Osteoblast (primary cell): ENCODE data around the gene ETNK1. TPM values are rescaled to one million over a fixed set of nuclear protein-coding genes. Genes with fewer than 3 reads are reported as not detected.
"Not testable (repeated sequence)": the region's sequence is repeated elsewhere in the genome, so short reads cannot be mapped to it uniquely, and the experiment has no call there.

ENCODE experiments used
- DNase-seq: peaks from one replicate; pipeline ENCODE4 v3.0.0; 2011; ENCODE audit warnings: low spot score, mixed read lengths; ENCODE audit not compliant: insufficient read length; ENCODE audit errors: missing footprints
- H2AFZ ChIP-seq: 2 replicates; pipeline ENCODE4 v1.6.0; 2011; ENCODE audit warnings: mild to moderate bottlenecking, low read length
- H3K27ac ChIP-seq: 2 replicates; pipeline ENCODE4 v1.5.1; 2011; ENCODE audit warnings: mild to moderate bottlenecking, low read depth, low read length, moderate library complexity
- H3K27me3 ChIP-seq: 2 replicates; pipeline ENCODE4 v1.6.0; 2012; ENCODE audit warnings: mild to moderate bottlenecking, control low read depth, inconsistent platforms, low read length, moderate library complexity; ENCODE audit not compliant: insufficient read depth
- H3K36me3 ChIP-seq: 2 replicates; pipeline ENCODE4 v1.5.1; 2011; ENCODE audit warnings: mild to moderate bottlenecking, low read length, control low read depth, moderate library complexity; ENCODE audit not compliant: insufficient read depth
- H3K4me1 ChIP-seq: 2 replicates; pipeline ENCODE4 v1.5.1; 2011; ENCODE audit warnings: mild to moderate bottlenecking, low read length, control low read depth, moderate library complexity; ENCODE audit not compliant: insufficient read depth
- H3K4me2 ChIP-seq: 2 replicates; pipeline ENCODE4 v1.6.0; 2011; ENCODE audit warnings: mild to moderate bottlenecking, low read length; ENCODE audit not compliant: insufficient read depth
- H3K4me3 ChIP-seq: fragments of 200-600 bp; sonication (generic); 3 replicates; pipeline ENCODE4 v1.5.1; 2012; ENCODE audit warnings: mild to moderate bottlenecking, low read length, inconsistent platforms; ENCODE audit not compliant: insufficient read depth
- H3K79me2 ChIP-seq: 2 replicates; pipeline ENCODE4 v1.6.0; 2012; ENCODE audit warnings: mild to moderate bottlenecking, low read length, control low read depth, inconsistent platforms; ENCODE audit not compliant: insufficient read depth
- H3K9me3 ChIP-seq: 2 replicates; pipeline ENCODE4 v1.5.1; 2011; ENCODE audit warnings: low read depth, low read length, control low read depth
- H4K20me1 ChIP-seq: 2 replicates; pipeline ENCODE4 v1.6.0; 2012; ENCODE audit warnings: mild to moderate bottlenecking, low read length, control low read depth; ENCODE audit not compliant: insufficient read depth
- total RNA-seq: library from RNA; depleted of rRNA; stranded (reverse); fragments of >200 nt; gene quantifications from 2 replicates; pipeline ENCODE4 v1.2.3, GENCODE V29; 2012
- TF ChIP-seq, protein P1 (sequence below): IDR thresholded peaks from 2 replicates; pipeline ENCODE4 v1.5.1; 2011; ENCODE audit warnings: mild to moderate bottlenecking, low read depth, low read length, moderate library complexity; ENCODE audit errors: extremely low read depth

ETNK1 gene
- total RNA-seq, 1 donor: 43.4 TPM

DNA sequence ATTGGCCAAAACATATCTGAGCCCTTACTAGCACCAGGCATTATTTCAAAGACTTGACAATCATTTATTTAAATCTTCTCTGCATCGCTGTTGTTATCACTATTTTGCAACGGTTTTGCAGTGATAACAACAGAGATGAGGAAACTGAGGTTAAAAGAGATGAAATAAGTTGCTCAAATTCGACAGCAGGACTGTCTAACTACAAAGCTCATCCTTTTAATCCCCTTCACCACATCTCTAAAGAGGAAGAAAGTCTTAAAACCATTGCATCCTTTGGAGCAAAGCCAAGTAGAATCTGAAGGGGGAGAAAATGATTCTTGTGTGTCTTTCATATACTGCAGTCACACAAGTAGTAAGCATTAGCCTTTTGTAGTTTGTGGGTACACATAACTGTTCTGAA is 14.8 kb upstream of the ETNK1 start:
- Histone ChIP-seq H3K27ac (no peak overlapping the region), H4K20me1 (no peaks in the 10 kb centered on the region), H3K4me1 (no peaks in the 10 kb centered on the region), H3K4me3 (no peak overlapping the region), H3K4me2 (no peak overlapping the region), H3K36me3 (no peaks in the 10 kb centered on the region), H3K9me3 (no peaks in the 10 kb centered on the region), H3K27me3 (no peaks in the 10 kb centered on the region), H2AFZ (no peak overlapping the region), H3K79me2 (no peaks in the 10 kb centered on the region)
- no peak for DNase-seq
- TF ChIP-seq, protein P1, sequence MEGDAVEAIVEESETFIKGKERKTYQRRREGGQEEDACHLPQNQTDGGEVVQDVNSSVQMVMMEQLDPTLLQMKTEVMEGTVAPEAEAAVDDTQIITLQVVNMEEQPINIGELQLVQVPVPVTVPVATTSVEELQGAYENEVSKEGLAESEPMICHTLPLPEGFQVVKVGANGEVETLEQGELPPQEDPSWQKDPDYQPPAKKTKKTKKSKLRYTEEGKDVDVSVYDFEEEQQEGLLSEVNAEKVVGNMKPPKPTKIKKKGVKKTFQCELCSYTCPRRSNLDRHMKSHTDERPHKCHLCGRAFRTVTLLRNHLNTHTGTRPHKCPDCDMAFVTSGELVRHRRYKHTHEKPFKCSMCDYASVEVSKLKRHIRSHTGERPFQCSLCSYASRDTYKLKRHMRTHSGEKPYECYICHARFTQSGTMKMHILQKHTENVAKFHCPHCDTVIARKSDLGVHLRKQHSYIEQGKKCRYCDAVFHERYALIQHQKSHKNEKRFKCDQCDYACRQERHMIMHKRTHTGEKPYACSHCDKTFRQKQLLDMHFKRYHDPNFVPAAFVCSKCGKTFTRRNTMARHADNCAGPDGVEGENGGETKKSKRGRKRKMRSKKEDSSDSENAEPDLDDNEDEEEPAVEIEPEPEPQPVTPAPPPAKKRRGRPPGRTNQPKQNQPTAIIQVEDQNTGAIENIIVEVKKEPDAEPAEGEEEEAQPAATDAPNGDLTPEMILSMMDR: no peak

DNA sequence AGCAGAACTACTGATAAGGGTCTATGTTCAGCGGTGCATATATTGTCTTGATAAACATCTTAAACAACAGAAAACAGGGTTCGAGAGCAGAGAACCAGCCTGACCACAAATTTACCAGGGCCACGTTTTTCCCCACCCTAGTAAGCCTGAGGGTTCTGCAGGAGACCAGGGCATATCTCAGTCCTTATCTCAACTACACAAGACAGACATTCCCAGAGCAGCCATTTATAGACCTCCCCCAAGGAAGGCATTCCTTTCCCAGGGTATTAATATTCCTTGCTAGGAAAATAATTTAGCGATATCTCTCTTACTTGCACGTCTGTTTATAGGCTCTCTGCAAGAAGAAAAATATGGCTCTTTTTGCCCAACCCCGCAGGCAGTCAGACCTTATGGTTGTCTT is 12.1 kb upstream of the ETNK1 start:
- H2AFZ ChIP-seq, H3K27ac ChIP-seq, H3K4me3 ChIP-seq, H3K4me1 ChIP-seq, DNase-seq, H3K9me3 ChIP-seq, H3K27me3 ChIP-seq, H3K79me2 ChIP-seq, H3K4me2 ChIP-seq, H3K36me3 ChIP-seq, H4K20me1 ChIP-seq: not testable (repeated sequence)

DNA sequence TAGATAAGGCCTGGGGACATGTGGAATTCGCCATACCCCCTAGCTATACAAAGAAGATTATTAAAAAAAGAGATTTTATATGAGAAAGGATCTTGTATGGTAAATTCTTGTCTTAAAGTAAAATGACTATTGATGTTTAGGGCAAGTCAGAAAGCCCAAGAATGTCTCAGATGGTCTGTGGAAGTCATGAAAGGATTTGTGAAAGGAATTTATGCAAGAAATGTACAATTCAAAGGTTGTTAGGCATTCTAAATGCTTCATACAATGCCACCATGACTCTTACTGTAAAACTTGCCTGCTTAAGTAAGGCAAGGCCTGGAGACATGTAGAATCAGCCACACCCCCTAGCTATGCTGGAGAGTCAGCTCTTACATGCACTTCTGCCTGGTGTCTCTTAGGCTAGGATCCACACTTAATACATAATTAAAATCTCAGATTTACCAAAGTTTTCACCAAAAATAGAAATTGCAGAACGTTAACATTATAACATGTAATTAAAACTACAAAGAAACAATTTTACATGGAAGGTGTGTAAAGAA is 8.9 kb upstream of the ETNK1 start:
- no peak overlapping the region for H3K4me3 ChIP-seq
- no peak overlapping the region for H2AFZ ChIP-seq
- no peak for DNase-seq
- no peak overlapping the region for H3K4me2 ChIP-seq
- H3K36me3 ChIP-seq: no peaks in the 10 kb centered on the region
- H3K9me3 ChIP-seq: no peaks in the 10 kb centered on the region
- no peak overlapping the region for H3K27ac ChIP-seq
- peaks cover 3% of the 10 kb centered on the region for H3K27me3 ChIP-seq
- TF ChIP-seq, protein P1: no peak
- no peaks in the 10 kb centered on the region for H3K79me2 ChIP-seq
- H4K20me1 ChIP-seq: no peaks in the 10 kb centered on the region
- H3K4me1 ChIP-seq: no peaks in the 10 kb centered on the region

- Histone ChIP-seq H3K4me2 (no peak overlapping the region), H3K79me2 (no peaks in the 10 kb centered on the region), H3K27me3 (peaks cover 3% of the 10 kb centered on the region), H3K4me3 (no peak overlapping the region), H3K27ac (no peak overlapping the region), H3K36me3 (no peaks in the 10 kb centered on the region), H4K20me1 (no peaks in the 10 kb centered on the region), H2AFZ (no peak overlapping the region), H3K9me3 (no peaks in the 10 kb centered on the region), H3K4me1 (no peaks in the 10 kb centered on the region)
- DNase-seq: no peak
- TF ChIP-seq, protein P1: no peak
These were observed 7.3 kb upstream of the ETNK1 start for GRCh38 chr12:22617630-22618029.
